Adrenal gland (tissue), 5 donors: ENCODE data around the gene ATRIP.

Experiments used
- CTCF ChIP-seq, 6 experiments: fragments of 450-650 bp in 4 of 6; fragments of 200-600 bp in 2 of 6; sonication (generic) in 1 of 6; IDR thresholded peaks; 1 replicate in 5 of 6; 2 replicates in 1 of 6; pipeline versions ENCODE4 v1.5.1 to v1.8.0; 2016 to 2021; ENCODE audit warnings: antibody characterized with exemption in 6 of 6, mild to moderate bottlenecking in 2 of 6, moderate library complexity in 1 of 6
- POLR2A ChIP-seq, 2 donors: fragments of 450-650 bp; IDR thresholded peaks; one replicate each; pipeline ENCODE4 v1.6.1; 2017; ENCODE audit warnings: antibody characterized with exemption in 2 of 2, mild to moderate bottlenecking in 2 of 2, moderate library complexity in 1 of 2
- donor health status: DM: no; HTN: no; CAD: no.

- TF ChIP-seq POLR2A (IDR thresholded peaks at IDR 0.05) (no peak), CTCF (IDR thresholded peaks at IDR 0.05) (no peak)
Observed at GRCh38 chr3:48434591-48435222, 11.8 kb upstream of the ATRIP start.
